Activated CD8-positive, alpha-beta memory T cell treated with anti-CD3 and anti-CD28 coated beads, Interleukin-2, amount 50 U/mL, for 1 hour (primary cell): ENCODE results near the gene HOXA6.
A peak's percentile ranks its signal among the peaks of the same experiment; 100 is the strongest.

Source experiments
- DNase-seq: peaks from one replicate; pipeline ENCODE4 v3.0.0-alpha.2; 2020; ENCODE audit errors: extremely low read depth

Gene HOXA6

DNA sequence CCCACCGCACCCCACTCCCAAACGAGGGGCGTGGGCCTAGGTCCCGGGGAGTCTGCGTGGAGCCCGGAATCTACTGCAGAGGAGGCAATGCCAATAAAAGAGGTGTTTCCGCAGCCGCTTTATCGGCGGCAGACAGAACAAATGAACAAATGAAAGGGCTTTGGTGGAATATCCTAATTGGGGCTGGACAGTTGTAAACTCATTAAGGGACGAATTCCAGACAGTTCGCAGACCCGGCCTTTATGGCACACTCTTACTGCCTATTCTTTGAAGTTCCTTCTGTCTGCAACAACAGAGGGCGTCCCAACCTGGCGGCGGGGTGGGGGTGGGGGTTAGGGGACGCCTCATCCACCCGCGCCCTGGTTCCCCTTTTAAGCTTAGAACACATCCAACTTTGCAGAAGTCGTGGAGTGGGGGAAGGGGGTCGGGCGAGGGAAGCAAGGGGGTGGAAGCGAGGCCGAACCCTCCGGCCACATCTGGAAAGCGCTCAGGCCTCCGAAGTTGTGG lies 13.7 kb upstream of the HOXA6 start:
- no peak for DNase-seq

DNA sequence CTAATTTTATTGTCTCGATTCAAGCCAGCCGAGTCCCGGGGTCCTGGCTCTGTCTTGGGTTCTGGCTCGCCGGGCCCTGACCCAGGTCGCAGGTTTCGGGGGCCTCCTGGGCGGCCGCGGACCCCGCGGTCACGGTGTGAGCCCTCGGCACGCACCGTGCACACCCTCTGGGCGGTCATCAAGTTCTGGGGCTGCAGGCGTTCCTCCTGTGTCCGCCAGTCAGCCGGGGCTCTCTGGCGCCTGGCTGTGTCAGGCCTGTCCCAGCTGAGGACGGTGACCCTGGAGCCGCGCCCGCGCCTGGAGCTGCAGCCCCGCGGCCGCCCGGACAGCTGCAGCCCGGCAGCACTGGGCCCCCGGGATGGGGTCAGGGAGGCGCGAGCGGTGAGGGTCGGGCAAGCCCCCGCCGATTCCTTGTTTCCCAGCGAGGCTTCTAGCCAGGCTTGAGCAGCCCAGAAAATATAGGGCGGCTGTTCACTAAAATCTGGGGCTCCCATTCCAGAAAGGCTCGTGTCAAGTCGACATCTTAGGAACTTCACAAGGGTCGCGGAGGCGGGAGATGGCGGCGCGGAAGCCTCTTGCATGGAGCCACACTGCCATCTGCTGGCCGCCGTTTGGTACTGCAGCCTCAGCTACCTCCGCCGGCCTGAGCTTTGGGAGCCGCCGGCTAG lies 13.1 kb upstream of the HOXA6 start:
- DNase-seq: peak; percentile 74

DNA sequence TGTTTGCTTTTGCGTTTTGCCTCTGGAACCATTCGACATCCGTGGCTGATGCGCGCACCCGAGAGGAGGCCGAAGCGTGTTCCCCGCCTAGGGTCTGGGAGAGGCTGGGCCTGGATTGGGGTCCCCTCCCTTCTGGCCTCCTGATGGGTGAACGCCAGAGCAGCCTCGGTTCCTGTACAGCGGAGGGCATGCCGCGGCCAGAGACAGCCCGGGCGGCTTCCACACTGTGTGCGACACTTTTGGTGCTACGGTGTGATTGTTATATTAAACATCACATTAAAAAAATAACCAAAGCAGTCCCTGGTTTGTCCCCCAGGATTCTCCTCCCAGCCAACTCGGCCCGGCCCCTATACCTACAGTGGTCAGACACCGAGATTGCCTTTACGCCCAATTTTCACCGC lies 12.6 kb upstream of the HOXA6 start:
- no peak for DNase-seq

DNA sequence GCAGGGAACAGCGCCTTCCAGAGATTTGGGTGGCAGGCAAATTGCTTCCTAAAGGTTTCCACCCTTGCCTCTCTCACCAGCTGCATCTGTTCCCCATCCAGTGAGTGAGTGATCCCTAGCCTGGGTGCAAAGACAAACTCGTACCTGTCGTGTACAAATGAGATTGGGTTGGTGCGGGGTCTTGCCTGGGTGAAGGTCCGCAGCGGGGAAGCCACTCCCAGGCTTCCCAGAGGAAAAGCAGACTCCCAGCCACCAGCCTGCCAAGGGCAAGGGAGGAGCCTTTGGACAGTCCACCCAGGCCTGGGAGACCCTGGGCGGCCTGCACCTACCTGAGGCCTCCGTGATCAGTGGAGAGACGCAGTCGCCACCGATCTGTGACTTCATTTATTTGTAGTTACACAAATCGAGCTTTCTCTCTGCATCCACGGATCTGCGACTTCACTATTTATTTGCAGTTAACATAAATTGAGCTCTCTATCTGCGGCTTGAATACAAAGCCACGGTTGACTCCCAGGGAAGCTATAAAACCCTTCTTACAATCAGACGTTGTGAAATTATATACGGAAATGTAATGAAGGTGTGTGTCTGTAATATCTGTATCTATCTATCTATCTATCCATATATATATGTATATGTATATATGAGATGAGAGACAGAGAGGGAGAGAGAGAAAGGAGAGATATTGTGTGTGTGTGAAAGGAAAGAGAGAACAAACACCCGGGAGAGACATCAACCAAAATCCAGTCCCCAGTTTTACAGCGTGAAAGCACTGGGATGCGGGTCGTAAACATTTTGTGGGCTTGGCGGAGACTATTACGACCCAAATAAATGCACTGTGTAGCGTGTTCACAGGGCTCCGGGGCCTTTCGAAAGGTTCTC lies 11.9 kb upstream of the HOXA6 start:
- DNase-seq: no peak

DNA sequence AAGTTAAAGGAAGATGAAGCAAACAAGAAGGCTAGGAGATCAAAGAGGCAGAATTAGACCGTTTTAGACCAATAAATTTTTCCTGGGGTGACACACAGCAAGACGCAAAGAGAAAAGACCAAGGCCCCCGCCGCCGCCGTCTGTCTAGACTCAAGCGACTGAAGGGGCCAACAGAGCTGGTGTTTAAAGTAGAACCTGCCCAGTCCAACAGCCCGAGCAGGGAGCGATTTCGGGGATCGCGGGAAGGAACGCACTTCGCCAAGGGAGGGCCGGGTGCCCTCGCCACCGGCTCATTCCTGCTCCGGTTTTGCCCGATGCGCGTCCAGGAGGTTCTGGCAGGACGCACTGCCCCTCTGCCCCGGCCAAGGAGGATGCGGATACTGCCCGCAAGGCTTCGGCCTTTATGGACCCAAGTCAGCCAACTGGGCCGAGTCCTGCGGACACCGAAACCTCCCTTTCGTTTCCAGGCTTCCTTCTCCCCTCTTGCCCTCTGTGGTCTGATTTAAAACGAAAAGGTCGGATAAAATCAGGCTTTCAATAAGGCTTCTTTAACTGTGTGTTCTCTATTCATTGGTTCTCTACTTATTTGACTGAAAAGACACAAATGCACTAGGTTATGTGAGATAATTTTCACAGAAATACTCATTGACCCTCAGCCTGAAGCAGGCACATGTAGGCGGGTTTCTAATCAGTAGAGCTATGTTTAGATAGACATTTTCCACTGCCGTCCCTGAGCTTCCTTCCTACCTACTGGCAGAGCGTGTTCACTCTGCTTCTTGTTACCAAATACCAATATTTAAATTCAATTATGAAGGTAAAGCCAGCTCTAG lies 11.1 kb upstream of the HOXA6 start:
- DNase-seq: no peak

DNA sequence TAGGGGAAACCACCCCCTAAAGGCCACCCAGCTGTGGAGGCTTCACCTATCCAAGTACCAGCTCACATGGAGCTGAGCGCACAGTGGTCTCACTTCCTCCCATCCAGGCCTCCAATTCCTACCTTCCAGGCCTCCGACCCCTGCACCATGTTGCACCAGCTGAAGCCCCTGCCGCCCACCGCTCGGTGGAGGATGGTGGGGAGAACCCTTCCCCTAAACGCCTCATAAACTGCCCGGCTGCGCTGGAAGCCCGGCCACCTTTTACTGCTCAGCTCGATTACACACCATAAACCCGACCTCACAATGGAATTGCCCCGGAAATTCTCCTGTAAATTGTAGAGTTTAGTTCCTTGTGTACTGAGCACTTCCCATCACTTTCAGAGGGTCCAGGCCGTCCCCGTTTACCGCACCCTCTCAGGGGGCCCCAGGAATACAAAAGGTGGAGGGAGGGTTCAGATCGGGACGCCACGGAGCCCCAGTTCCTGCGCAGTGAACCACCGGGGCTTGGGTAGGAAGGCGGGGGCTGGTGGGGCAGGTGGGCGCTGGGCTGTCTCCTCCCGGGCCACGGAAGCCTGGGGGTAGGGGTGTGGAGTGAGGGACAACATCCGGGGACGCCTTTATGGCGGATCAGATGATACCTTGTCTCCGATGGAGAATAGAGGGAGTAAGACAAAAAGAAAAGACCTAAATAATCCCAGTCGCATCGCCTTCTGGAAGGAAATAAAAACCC lies 10.3 kb upstream of the HOXA6 start:
- no peak for DNase-seq

DNA sequence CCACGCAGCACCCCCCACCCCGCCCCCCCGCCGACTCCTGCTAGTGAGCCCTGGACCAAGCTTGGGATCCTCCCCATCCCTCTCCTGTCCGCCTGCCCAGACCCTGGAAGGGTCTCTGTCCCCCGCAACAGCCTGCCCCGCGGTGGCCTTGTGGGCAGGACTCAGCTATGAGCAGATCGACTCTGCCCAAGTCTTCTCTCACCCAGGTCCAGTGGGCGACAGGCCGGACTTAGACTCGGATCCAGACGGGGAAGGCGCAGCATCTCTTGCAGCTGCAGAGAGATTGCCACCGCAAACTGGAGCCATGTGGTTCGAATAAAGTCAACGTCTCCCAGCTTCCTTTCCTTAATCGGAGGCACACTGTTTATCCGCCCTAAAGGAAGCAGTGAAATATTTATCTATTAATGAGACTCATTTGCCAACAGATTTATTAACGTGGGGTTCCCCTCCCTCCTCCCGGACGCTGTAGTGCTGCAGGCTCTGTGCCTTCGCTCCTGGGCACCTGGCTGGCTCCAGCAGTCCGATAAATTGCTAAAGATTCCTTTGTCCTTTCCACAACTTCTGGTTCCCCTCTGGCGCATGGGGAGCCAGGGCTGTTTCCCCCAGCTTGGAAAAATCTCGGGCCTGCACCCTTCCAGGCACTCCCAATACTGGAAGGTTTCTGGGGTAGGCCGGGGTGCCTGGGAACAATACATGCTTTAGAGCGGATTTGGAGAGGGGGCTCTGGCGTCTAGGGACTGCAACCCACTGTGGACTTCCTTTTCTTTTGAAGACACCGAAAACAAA lies 9.5 kb upstream of the HOXA6 start:
- no peak for DNase-seq

DNA sequence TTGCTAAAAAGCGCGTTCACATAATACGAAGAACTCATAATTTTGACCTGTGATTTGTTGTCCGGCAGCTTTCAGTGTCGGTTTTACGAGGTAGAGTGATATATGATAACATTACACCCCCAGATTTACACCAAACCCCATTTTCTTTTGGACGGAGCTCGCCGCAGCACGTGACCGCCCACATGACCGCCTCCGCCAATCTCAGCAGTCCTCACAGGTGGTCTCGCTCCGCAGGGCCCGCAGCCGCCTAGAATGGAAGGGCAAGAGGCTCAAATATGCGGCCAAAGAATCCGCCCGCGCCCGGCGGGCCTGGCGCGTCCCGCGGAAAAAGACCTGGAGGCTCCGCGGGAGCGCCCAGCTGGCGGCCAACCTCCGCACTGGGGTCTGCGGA lies 8.9 kb upstream of the HOXA6 start, which contains the start of gene HOXA7:
Gene HOXA7, minus strand, starts transcription at position 168 of the 391 bp plus-strand sequence. Its CDS starts 130 bp downstream, at position 38.
- no peak for DNase-seq

DNA sequence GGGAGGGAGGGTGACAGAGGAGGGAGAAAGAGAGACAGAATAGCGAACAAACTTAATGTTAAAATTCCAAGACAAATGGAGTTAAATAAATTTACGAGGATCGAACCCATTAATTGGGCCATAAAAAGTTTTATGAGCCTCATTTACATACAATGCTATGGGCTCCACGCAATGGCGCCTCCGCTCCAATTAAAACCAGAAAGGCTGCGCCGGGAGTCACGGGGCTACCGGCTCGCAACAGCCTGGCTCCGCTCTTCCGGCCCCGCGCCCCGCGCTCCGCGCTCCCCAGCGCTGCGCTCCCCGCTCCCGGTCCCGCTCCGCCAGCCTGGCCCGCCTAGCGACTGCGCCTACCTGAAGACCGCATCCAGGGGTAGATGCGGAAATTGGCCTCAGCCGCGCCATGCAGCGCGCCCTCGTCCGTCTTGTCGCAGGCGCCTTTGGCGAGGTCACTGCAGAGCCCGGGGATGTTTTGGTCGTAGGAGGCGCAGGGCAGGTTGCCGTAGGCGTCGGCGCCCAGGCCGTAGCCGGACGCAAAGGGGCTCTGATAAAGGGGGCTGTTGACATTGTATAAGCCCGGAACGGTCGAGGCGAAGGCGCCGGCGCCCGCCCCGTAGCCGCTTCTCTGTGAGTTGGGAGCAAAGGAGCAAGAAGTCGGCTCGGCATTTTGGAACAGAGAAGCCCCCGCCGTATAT lies 8.4 kb upstream of the HOXA6 start:
- DNase-seq: no peak

DNA sequence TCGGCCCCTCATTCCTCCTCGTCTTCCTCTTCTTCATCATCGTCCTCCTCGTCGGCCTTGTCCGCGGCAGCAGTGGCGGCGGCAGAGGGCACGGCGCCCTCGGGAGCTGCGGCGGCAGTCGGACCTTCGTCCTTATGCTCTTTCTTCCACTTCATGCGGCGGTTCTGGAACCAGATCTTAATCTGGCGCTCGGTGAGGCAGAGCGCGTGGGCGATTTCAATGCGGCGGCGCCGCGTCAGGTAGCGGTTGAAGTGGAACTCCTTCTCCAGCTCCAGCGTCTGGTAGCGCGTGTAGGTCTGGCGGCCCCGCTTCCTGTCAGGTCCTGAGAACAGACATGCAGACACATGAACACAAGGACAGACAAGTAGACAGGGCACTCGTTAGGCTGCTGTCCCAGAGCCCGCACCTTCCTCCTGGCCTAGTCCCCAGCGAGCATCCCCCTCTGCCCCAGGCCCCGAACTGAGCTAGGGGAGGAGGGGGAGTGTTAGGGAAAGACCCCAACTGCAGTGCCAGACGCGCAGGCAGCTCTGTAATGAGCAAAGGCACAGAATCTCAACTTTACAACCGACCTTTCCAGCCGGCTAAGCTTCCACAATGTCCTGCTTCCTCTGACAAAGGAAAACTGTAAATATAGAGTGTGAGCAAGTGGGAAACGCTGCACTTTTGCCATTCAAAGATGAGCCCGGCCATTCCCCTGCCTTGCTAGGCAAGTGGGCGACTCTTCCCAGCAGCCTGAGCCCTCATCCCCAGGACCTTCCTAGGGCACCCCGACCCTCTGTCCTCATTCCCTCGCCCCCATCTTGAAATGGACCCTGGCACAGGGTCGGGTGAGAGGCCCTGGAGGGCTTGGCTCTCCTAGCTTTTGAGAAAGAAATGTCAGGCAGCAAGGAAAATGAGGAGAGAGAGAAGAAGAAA lies 7.6 kb upstream of the HOXA6 start:
- no peak for DNase-seq

DNA sequence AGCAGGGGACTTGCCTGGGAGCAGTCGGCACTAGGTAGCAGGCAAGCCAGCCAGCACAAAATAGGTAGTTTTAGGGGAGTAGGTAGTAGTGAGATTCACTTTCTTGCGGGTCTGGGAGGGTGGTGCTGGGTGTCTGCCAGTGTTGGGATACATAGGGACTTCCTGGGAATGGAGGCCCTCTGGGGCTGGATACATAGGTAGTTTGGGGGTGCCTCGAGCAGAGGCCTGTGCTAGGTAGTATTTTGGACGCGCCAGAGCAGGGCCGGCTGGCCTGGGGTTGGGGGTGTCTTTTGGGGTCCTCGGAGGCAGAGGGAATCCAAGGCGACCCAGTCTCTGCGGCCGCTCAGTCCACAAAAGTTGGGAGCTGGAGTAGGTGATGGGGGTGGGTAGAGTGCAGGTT lies 6.8 kb upstream of the HOXA6 start:
- DNase-seq: no peak

DNA sequence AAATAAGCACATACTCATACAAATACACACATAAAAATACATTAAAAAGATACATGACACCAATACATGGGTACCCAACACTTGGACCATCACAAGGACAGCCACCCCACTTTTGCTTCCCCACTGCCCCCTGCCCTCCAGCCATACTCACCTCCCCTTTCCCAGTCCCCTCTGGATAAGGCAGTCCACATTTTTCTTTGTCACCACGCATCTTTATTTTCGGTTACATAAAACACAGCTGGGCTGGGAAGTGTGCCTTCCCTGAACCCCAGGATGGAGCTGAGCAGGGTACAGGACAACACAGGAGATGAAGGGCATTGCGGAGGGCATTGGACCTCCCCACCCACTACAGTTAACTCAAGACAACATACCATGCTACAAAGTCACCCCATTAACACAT lies 6.0 kb upstream of the HOXA6 start:
- no peak for DNase-seq

DNA sequence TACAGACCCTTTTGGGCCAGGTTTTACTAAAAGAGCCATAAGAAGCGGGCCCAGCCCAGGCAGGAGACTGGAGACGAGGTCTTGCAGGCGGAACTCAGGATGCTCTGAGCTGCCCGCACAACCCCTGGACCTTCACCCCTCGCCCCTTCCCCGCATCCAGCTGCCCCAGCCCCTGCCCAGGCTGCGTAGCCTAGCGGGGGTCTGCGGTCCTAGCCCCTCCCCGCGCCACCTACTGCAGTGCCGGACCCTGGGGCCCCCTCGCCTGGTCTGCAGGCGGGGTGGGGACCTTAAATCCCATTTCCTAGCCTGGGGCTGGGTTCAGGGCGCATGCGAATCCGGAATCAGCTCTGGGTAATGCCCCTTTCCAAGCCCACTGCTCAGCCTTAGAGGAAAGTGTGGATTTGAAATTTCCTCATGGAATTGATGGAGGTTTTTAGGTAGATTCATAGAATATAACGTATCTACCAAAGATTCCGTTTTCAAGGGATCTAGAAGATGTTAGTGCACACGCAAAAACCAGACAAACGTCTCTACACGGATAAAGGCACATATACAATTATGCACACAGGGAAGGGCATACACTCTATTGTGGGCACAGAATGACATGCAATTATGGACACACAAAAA lies 5.4 kb upstream of the HOXA6 start:
- no peak for DNase-seq

DNA sequence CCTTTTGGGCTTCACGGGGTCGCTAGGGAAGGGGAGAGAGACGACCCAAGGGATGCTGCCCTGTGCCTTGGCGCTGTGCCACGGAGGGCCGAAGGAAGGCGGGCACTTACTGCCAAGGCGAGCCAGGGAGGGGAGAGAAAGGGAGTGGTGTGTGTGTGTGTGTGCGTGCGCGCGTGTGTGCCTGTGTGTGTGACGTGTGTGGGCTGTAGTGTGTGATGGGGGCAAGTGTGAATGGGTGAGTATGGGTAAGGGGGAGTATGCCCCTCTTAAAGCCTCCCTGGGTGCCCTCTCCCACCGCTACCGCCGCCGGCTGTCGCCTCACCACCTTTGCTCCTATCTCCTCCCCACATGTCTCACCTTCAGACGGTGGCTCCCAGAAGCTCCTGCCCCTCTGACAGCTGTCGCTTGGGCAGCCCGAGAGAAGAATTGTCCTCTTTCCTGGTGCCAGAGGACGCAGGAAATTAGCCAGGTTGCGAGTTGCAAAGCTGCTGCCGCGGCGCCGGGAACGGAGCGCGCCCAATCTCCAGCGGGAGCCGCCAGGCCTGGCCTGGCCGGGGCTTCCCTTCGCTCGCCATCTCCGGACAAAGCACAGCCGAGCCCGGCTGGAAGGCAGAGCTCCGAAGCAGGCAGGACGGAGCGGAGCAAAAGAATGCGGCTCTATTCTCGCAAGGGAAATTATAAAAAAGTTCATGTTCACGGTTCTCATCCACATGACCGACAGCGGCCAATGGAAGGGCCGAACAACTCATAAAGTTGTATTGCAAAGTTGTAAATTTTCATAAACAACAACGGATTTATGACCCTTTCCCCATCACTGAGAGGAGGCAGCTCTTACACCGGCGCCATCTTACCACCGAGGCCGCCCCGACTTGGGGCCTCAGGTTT lies 4.6 kb upstream of the HOXA6 start, which contains the start of gene HOXA3:
Gene HOXA3, minus strand, starts transcription at position 653 of the 885 bp plus-strand sequence. CDS start 41,943 bp downstream, outside the sequence.
- no peak for DNase-seq

DNA sequence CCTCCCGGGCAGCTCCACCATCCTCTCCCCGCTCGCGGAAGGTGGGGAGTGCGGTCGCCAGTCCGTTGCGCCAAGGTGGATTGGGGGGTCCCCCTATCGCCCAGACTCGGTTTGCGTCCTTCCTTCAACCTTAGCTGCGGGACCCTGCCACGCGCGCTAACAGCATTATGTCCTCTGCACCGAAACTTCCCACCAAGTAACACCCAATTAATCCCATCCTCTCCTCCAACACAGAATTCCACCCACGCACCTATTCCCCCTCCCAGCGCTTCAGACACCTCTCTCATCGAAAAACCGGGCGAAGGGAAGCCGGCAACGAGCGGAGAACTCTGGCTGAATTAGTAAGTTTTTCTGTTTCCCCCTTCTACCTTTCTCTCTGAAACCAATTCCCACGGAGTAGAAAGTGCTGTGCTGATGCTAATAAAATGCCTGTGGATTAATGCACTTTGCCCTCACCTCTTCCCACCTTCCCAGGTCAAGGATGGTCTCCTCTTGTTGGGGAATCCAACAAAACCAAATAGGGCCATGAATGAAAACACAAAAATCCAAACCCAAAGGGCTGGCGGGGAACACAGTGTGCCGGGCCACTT lies 3.9 kb upstream of the HOXA6 start:
- no peak for DNase-seq

DNA sequence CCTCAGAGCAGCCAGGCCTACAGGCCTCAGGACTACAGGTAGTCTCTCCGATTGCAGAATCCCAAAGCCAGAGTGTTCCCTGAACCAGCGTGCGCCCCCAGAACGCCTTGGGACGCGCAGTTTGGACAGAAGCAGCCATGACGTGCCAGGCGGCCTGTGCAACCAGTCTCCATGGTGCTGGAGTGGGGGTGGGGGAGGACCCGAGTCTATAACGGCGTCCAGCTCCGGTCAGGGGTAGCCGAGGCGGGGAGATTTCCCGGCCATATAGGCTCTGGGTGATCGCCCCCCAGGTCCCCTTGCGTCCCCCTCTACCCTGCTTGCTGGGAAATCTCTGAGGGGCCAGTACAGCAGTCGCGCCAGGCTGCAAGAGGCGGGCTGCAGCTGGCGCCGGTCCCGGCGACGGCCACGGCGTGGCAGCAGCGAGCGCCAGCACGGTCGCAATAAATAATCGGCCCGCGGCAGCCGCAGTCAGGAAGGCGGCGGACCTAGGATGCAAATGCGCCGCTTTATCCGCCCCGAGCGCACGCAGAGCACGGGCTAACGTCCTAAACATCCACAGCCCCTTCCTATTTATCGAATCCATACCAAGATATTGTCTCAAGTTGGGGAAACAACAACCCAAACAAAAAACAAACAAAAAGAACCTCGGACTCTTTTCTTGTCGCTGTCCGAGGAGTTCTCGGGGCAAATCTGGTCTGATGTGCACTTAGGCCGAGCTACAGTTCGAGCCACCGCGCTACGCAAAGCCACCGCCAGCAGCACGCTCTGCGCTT lies 3.2 kb upstream of the HOXA6 start:
- DNase-seq: no peak
